GM12892 (cell line): ENCODE data around the gene MMADHC.

Experiments
- DNase-seq: peaks from one replicate; pipeline ENCODE4 v3.0.0; 2011; ENCODE audit not compliant: insufficient read length
- FAIRE-seq: peaks from 2 replicates; lab custom pipeline; 2011; peaks lifted over from hg19 to GRCh38; lab: Jason Lieb, UNC
- POLR2A ChIP-seq: IDR thresholded peaks from 2 replicates; pipeline ENCODE4 v1.6.1; 2011; ENCODE audit warnings: low read depth, low read length, control low read depth
- POLR2AphosphoS5 ChIP-seq: IDR thresholded peaks from 2 replicates; pipeline ENCODE4 v1.6.1; 2011; ENCODE audit warnings: low read depth, low read length, control low read depth
- TAF1 ChIP-seq: IDR thresholded peaks from 2 replicates; pipeline ENCODE4 v1.6.1; 2011; ENCODE audit warnings: low read depth, mild to moderate bottlenecking, control low read depth, low read length, borderline replicate concordance

Gene MMADHC

GRCh38 chr2:149562324-149562723, 25.3 kb downstream of the MMADHC start:
- no peak for TF ChIP-seq POLR2A
- TF ChIP-seq TAF1: no peak
- no peak for TF ChIP-seq POLR2AphosphoS5
- no peak for DNase-seq
- no peak for FAIRE-seq

- FAIRE-seq (no peak), DNase-seq (no peak)
- no peak for TF ChIP-seq POLR2AphosphoS5
- TF ChIP-seq POLR2A: no peak
- no peak for TF ChIP-seq TAF1
Measured at GRCh38 chr2:149561309-149561926, 26.2 kb downstream of the MMADHC start.

- DNase-seq: no peak
- no peak for TF ChIP-seq TAF1
- TF ChIP-seq POLR2AphosphoS5: no peak
- no peak for TF ChIP-seq POLR2A
- no peak for FAIRE-seq
Measured at GRCh38 chr2:149559341-149560068, 28.1 kb downstream of the MMADHC start.

- TF ChIP-seq POLR2AphosphoS5 (no peak), TAF1 (no peak), POLR2A (no peak)
- DNase-seq (no peak), FAIRE-seq (no peak)
Measured at GRCh38 chr2:149556452-149556851, 31.1 kb downstream of the MMADHC start.

GRCh38 chr2:149552830-149553229, 34.7 kb downstream of the MMADHC start:
- DNase-seq (no peak), FAIRE-seq (no peak)
- TF ChIP-seq TAF1 (no peak), POLR2A (no peak), POLR2AphosphoS5 (no peak)

- FAIRE-seq (no peak), DNase-seq (no peak)
Measured at GRCh38 chr2:149552226-149552625, 35.3 kb downstream of the MMADHC start.

DNA sequence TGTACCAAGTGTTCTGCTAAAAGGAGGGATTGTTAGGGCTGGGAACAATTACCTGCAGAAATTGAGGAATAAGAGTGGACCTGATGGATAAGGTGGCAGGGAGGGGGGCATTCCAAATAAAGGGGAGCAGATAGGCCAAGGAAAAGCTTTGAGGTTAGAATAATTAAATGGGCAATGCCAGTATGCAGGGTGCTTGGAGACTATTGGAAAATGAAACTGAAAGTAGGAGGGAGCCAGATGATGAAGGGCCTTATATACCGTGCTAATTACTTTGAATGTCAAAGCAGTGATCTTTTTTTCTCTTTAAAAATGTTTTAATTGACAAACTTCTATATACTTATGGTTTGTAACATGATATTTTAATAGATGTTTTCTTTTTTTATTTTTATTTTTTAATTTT, 42.9 kb downstream of the MMADHC start:
- TF ChIP-seq TAF1 (no peak), POLR2A (no peak), POLR2AphosphoS5 (no peak)
- DNase-seq: no peak
- no peak for FAIRE-seq

More at GRCh38 chr2:149552226-149552625, 35.3 kb downstream of the MMADHC start:
- TF ChIP-seq POLR2A (no peak), POLR2AphosphoS5 (no peak), TAF1 (no peak)

GRCh38 chr2:149543845-149544244, 43.7 kb downstream of the MMADHC start:
- TF ChIP-seq POLR2AphosphoS5: no peak
- TF ChIP-seq TAF1: no peak
- no peak for TF ChIP-seq POLR2A
- no peak for FAIRE-seq
- DNase-seq: no peak

GRCh38 chr2:149540138-149540537, 47.4 kb downstream of the MMADHC start:
- DNase-seq: no peak
- FAIRE-seq: no peak
- TF ChIP-seq TAF1: no peak
- TF ChIP-seq POLR2AphosphoS5: no peak
- TF ChIP-seq POLR2A: no peak

DNA sequence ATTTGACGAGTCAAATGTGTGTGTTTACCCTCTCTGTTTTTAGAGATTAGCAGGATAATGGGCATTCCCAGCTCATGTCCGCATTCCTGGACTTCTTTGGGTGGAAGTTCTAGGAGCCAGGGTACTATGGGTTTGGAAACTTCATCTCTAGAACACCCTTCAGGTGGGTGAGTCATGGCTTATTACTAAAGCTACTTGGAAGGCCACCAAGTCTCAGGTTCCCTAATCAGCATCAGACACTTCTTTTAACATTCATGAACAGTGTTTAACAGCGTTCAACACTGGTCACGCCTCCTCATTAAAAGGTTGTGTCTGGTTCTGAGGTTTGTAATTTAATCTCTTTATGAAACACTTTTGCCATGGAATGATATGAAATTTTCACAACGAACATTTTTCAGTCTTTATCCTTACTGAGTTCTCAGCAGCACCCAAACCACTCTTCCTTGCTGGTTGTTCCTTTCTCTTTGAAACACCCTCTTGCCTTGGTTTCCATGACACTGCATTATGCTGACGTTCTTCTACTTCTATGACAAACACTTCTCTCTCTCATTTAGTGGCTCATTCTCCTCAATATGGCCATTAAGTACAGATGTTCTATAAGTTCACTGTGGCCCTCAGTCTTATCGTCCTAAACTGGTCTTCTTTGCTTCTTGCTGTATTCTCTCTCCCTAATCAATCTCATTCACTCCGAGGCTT, 49.3 kb downstream of the MMADHC start:
- FAIRE-seq: no peak

DNA sequence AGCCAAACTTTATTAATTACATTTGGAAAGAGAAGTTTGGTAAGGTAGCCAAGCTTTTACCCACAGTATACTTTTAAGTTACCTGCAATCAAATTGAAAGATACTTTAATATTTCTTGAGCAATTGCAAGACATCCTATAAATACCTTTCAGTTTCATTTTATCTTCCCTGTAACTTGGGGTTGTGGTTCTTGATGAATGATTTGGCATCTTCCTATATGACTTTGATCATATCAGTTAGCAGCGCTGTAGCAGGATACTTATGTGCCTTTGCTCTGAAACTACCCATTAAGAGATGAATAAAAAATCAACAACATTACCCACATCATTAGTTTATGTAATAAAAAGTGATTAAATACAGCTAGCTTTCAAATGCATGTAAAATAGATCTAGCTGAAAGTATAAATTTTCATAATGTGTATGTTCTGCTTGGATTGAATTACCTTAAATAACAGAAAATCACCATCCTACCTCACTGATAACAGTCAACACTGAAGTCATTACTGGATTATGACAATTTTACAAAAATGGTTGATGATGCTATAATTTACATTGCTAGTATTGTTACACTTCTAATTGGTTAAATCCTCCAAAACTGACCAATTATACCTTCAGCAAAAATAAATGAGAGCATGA, 50.4 kb downstream of the MMADHC start:
- FAIRE-seq: no peak
- DNase-seq: no peak
- TF ChIP-seq POLR2A: no peak
- TF ChIP-seq TAF1: no peak
- TF ChIP-seq POLR2AphosphoS5: no peak

More for the DNA sequence above, 49.3 kb downstream of the MMADHC start:
- no peak for DNase-seq
- TF ChIP-seq POLR2A (no peak), POLR2AphosphoS5 (no peak)
